PFSK-1 (cell line): ENCODE results near the gene MOXD1.

Experiments
- FOXP2 ChIP-seq: optimal IDR thresholded peaks from 2 replicates; pipeline ENCODE3; 2011; ENCODE audit warnings: borderline replicate concordance, control low read depth, inconsistent platforms; ENCODE audit not compliant: insufficient read depth; ENCODE audit errors: extremely low read length, extremely low read depth
- POLR2AphosphoS5 ChIP-seq: IDR thresholded peaks from 2 replicates; pipeline ENCODE4 v1.6.1; 2012; ENCODE audit warnings: low read depth, mild to moderate bottlenecking, control low read depth, low read length, moderate library complexity
- REST ChIP-seq, 2 experiments: IDR thresholded peaks; 2 replicates each; pipeline versions ENCODE4 v1.6.1 to v1.8.0; 2011 to 2012; ENCODE audit warnings: low read depth in 2 of 2, low read length in 2 of 2, control low read depth in 1 of 2, inconsistent platforms in 1 of 2, mild to moderate bottlenecking in 1 of 2, moderate library complexity in 1 of 2; ENCODE audit not compliant: insufficient read depth in 1 of 2
- SIN3A ChIP-seq: IDR thresholded peaks from 2 replicates; pipeline ENCODE4 v1.6.1; 2012; ENCODE audit warnings: mild to moderate bottlenecking, low read length, moderate library complexity, borderline replicate concordance; ENCODE audit not compliant: insufficient read depth
- TAF1 ChIP-seq: IDR thresholded peaks from 2 replicates; pipeline ENCODE4 v1.6.1; 2012; ENCODE audit warnings: low read length, control low read depth, borderline replicate concordance; ENCODE audit not compliant: insufficient read depth

The MOXD1 gene

GRCh38 chr6:132268209-132268608 is 133.1 kb downstream of the MOXD1 start:
- no peak for TF ChIP-seq POLR2AphosphoS5
- TF ChIP-seq TAF1 = no peak
- no peak for TF ChIP-seq FOXP2
- no peak for TF ChIP-seq REST (IDR thresholded peaks at IDR 0.05; ENCODE audit: insufficient read depth in 1 of 2, low read depth in 2 of 2, low read length in 2 of 2)
- no peak for TF ChIP-seq SIN3A

GRCh38 chr6:132265451-132266097 is 135.7 kb downstream of the MOXD1 start:
- no peak for TF ChIP-seq POLR2AphosphoS5
- no peak for TF ChIP-seq FOXP2
- TF ChIP-seq SIN3A = no peak
- no peak for TF ChIP-seq TAF1
- no peak for TF ChIP-seq REST (IDR thresholded peaks at IDR 0.05; ENCODE audit: insufficient read depth in 1 of 2, low read depth in 2 of 2, low read length in 2 of 2)

- TF ChIP-seq TAF1 = no peak
- TF ChIP-seq SIN3A = no peak
- TF ChIP-seq POLR2AphosphoS5 = no peak
- TF ChIP-seq FOXP2 = no peak
- no peak for TF ChIP-seq REST (IDR thresholded peaks at IDR 0.05; ENCODE audit: insufficient read depth in 1 of 2, low read depth in 2 of 2, low read length in 2 of 2)
Observed at GRCh38 chr6:132264021-132264500, 137.2 kb downstream of the MOXD1 start.

GRCh38 chr6:132261354-132261753 is 139.9 kb downstream of the MOXD1 start:
- TF ChIP-seq FOXP2 (no peak), TAF1 (no peak), REST (IDR thresholded peaks at IDR 0.05; ENCODE audit: insufficient read depth in 1 of 2, low read depth in 2 of 2, low read length in 2 of 2) (no peak), POLR2AphosphoS5 (no peak), SIN3A (no peak)

- TF ChIP-seq SIN3A (no peak), TAF1 (no peak), REST (IDR thresholded peaks at IDR 0.05; ENCODE audit: insufficient read depth in 1 of 2, low read depth in 2 of 2, low read length in 2 of 2) (no peak), FOXP2 (no peak), POLR2AphosphoS5 (no peak)
Observed at GRCh38 chr6:132259070-132259469, 142.2 kb downstream of the MOXD1 start.
